GM18870 (cell line): Measurements from ENCODE around the gene DDX49.

Source experiments
- ATAC-seq: cut with Tn5 transposase; IDR thresholded peaks from one replicate; pipeline ENCODE4 v1.9.1; 2021; ENCODE audit warnings: moderate library complexity; ENCODE audit not compliant: unreplicated experiment

Gene DDX49

GRCh38 chr19:18969931-18970659 lies 50.6 kb downstream of the DDX49 start:
- ATAC-seq: no peak

DNA sequence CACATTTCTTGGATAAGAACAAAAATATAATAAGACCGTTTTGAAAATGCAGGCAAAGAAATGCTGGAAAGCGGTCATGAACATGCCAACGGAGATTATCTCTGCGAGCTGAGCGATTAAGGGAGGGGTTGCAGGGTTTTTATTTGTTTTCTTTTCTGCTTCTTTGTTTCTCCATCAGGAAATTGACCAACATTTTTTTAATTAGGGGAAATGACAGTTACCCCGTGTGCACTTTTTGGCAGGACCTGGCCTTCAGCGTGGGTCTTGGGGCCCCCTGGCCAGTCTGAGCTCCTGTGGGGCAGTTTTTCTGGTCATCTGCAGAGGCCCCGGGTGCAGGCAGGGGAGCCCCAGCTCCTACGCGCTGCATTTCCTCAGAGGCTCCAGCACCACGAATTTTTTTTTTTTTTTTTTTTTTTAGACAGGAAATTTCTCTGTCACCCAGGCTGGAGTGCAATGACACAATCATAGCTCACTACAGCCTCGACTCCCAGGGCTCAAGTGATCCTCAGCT lies 52.8 kb downstream of the DDX49 start:
- no peak for ATAC-seq

GRCh38 chr19:18972851-18973250 lies 53.3 kb downstream of the DDX49 start:
- no peak for ATAC-seq

DNA sequence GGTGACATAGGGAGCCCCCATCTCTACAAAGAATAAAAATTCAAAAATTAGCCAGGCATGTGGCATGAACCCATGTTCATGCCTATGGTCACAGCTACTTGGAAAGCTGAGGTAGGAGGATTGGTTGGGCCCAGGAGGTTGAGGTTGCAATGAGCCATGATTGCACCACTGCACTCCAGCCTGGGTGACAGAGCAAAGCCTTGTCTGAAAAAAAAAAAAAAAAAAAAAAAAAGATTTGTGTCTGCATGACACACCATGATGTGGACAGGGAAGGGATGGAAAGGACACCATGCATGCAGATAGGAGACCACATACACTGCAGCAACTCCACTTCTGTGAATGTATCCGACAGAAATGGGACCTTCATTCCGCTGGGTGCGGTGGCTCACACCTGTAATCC lies 55.5 kb downstream of the DDX49 start:
- ATAC-seq: no peak

DNA sequence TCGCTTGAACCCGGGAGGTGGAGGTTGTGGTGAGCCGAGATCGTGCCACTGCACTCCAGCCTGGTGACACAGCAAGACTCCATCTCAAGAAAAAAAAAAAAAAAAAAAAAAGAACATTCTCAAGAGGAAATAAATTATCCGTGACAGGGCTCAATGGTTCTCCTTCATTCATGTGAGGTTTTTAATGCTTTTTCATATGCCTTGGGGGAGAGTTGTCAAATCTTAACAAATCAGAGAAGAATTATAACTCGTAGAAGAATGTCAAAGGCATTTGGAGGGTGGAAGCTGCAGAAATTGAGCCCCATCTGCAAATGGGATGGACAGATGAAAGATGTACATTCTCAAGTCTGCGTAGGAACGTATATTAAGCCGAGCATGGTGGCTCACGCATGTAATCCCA lies 56.4 kb downstream of the DDX49 start:
- ATAC-seq: no peak
